GM19025 (cell line): ENCODE data around the gene HSPB1.
A peak's percentile ranks its signal among the peaks of the same experiment; 100 is the strongest.
"Not testable (repeated sequence)": the region's sequence is repeated elsewhere in the genome, so short reads cannot be mapped to it uniquely, and the experiment has no call there.

ENCODE experiments used
- ATAC-seq: cut with Tn5 transposase; IDR thresholded peaks from one replicate; pipeline ENCODE4 v1.9.1; 2021; ENCODE audit warnings: mild to moderate bottlenecking, low read depth, moderate library complexity; ENCODE audit not compliant: unreplicated experiment

The HSPB1 gene

DNA sequence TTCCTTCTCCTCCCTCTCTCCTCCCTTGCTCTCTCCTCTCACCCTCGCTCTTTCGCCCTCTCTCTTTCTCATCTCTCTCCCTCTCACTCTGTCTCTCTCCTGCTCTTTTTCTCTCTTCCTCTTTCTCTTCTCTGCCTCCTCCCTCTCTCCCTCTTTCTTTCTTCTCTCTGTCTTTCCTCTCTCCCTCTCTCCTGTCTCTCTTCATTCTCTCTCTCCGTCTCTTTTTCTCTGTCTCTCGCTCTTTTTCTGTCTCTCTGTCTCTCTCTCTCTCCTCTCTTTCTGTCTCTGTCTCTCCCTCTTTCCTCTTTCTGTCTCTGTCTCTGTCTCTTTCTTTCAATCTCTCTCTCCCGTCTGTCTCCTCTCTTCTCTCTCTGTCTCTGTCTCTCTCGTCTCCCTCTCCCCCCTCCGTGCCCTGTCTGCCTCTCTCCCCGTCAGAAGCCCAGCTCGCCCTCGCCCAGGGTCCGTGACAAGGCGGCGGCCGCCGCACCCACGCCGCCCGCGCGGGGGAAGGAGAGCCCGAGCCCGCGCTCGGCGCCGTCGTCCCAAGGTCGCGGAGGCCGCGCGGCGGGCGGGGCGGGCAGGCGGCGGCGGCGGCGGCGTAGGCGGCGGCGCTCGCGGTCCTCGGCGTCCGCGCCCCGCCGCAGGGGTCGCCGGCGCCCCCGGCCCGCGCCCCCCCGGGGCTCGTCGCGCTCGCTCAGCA, 21.3 kb upstream of the HSPB1 start:
- ATAC-seq: no peak

DNA sequence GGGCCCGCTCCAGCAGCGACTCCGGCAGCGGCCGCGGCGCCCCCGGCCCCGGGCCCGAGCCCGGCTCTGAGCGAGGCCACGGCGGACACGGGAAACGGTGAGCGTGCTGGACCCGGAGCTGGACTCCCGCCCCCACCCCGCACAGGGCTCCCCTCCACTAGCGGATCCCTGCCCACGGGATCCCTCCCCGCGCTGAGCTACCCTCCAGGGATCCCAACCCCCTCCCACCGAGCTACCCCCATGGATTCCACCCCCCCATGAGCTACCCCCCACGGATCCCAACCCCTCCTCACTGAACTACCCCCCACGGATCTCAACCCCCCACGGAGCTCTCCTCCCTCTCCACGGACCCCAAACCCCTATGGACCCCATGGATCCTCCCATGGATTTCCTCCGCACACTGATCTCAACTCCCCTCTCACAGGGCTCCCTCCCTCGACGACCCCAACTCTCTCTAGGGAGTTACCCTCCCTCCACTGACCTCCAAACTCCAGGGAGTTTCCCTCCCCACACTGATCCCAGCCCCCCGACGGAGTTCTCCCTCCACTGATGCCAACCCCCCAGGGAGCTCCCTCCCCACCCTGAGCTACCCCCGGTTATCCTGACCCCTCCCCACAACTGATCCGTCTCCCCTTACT, 20.6 kb upstream of the HSPB1 start:
- no peak for ATAC-seq

- ATAC-seq: no peak
These were observed 19.9 kb upstream of the HSPB1 start for GRCh38 chr7:76282344-76283253.

- ATAC-seq: no peak
These were observed 19.0 kb upstream of the HSPB1 start for GRCh38 chr7:76283254-76284159.

DNA sequence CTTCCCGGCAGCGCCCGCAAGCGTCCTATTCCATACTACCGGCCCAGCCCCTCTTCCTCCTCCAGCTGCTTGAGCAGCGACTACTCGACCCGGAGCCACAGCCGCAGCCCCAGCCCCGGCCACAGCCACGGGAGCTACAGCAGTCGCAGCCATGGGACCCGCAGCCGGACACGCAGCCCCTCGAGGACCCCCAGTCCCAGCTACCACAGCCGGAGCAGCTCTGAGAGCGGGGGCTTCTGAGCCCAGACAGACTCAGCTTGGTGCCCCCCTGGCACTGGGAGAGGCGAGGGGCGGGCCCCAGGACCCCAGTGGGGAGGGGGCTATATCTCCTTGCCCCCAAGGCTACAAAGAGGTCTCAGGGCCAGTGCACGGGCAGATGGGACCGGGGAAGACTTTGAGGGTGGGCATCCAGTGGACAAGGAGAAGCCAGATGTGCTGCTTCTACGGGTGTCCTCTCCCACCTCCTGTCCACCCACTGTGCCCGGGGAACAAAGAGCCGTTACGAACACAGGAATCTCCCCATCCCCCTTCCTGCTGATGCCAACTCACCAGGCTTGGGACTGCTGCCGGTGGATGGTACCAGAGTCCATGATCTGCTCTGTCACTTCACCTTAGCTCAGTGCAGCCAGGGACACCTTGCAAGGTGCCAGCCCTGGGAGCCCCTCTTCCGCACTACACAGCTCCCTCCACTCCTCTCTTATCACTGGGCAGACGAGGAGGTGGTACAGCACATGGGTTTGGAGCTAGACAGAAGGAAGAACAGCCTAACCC, 16.7 kb upstream of the HSPB1 start:
- ATAC-seq: no peak

DNA sequence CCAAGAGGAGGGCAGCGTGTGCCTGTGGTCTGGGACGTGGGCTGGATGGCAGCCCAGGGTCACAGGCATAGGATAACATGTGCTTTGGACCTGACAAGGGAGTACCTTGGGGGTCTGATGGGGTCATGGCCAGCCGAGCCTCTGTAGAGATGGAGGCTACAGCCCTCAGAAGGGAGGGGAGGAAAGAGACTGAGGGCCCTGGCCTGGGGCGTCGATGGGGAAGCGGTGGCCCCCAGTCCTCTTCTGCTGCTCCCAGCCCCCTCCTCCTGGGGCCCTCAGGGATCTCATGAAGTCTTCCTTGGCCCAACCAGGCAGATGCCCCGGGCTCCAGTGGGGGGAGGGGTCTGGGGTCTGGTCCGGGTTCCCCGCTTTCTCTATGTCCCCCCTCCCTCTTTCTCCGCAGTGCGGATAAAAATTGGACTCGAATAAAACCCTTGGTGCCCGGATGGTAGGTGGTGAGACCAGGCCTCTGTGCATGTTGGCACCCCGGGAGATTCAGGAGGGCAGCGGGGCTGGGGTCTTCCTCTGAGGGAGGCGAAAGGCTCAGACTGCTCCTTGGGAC, 15.6 kb upstream of the HSPB1 start:
- ATAC-seq: no peak

- not testable (repeated sequence) for ATAC-seq
These were observed 11.6 kb upstream of the HSPB1 start for GRCh38 chr7:76290847-76291350.

DNA sequence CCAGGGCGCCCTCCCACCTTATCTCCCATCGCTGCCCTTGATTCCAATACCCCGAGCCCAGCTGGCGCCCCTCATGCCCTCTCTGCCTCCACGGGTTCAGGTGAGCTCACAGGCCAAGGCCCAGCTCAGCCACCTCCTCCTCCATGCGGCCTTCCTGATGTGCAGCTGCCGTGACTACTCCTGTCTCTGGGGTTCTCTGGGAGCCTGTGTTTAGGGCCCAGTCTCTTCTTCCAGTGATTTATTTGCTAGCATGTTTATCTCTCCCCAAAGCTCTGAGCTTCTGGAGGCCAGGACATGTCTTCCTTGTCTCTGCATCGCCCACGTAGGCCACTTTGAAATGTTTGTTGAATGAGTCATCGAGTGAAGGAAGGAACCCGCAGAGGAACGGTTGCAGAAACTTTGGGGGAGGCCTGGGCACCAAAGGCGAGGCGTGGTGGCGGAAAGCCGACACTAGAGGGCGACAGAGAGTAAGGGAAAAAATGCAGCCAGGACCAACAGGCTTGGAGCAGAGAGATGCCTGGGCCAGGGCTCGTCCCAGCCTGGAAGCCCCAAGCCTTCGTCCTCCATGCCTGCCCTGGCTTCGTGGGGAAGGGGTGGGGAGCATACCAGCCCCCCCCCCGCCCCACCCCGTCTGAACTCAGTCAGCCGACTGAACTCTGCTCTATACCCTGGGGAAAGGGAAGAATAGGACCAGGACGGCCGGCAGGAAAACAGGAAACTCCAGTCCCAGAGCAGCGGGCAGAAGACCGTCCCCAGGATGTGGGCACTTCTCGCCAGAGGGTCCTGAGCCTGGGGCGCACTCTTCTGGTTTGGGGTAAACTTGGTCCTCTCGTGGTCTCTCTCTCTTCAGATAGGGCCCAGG, 10.9 kb upstream of the HSPB1 start:
- peak; percentile 80 for ATAC-seq

DNA sequence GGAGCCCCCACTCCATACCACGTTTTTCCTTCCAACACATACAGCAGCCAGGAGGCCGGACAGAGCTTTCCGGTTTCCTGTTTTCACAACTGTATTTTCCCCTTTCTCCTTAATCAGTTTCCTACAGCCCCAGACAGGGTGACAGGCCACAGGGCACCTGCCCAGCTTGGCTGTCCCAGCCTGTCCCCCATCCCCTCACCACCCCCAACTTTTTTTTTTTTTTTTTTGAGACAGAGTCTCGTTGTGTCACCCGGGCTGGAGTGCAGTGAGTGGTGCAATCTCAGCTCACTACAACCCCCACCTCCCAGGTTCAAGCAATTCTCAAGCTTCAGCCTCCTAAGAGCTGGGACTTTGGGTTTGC, 10.3 kb upstream of the HSPB1 start:
- no peak for ATAC-seq

- ATAC-seq: not testable (repeated sequence)
These were observed 9.6 kb upstream of the HSPB1 start for GRCh38 chr7:76292911-76293310.

DNA sequence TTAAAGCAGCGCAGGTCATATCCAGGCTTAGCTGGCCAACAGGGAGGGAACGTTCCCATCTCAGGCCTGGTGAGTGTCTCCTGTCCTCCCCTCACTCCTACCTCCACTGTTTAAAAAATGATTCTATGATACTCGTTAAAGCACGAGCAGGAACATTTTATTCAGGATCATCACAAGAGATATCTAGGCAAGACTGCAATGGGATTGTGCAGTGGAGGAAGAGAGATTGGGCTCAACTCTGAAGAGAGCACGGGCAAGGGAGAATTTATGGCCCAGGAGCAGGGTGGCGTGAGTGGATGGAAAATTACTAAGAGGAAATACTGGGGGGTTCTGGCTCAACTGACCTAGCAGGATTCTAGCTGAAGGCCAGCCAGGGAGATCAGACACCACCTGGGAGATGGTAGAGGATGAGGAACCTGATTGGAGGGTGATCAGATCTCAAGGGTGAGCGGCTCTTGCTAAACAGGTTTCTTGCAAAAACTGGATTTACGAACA, 9.0 kb upstream of the HSPB1 start:
- ATAC-seq: no peak

DNA sequence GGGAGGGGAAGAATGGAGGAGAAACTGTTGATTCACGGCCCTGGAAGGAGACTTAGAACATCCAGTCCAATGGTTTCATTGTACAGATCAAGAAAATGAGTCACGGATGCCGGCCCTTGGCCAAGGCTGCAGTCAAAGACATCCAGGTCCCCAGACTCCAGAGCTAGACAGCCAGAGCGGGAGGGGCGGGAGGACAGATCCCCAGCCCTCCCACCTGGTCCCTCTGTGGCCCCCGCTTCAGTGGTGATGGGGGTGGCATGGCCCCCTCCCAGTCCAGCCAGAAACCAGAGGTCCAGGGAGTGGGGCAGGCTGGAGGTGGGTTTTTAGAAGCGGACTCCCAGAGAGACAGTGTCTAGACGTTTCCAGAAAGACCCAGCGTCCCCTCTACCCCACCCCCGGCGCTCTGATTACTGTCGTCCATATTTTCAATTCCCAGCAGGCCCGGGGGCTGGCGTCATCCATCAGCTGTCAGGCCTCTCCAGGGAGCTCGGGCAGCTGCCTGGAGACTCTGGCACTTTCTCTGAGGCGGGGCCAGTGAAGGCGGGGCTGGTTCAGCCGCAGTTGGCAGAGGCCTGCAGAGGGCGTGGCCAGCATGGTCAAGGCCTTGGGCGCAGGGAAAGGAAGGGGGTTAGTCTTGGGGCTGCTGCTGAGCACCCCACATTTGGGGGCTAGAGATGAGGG, 8.0 kb upstream of the HSPB1 start:
- ATAC-seq: no peak

DNA sequence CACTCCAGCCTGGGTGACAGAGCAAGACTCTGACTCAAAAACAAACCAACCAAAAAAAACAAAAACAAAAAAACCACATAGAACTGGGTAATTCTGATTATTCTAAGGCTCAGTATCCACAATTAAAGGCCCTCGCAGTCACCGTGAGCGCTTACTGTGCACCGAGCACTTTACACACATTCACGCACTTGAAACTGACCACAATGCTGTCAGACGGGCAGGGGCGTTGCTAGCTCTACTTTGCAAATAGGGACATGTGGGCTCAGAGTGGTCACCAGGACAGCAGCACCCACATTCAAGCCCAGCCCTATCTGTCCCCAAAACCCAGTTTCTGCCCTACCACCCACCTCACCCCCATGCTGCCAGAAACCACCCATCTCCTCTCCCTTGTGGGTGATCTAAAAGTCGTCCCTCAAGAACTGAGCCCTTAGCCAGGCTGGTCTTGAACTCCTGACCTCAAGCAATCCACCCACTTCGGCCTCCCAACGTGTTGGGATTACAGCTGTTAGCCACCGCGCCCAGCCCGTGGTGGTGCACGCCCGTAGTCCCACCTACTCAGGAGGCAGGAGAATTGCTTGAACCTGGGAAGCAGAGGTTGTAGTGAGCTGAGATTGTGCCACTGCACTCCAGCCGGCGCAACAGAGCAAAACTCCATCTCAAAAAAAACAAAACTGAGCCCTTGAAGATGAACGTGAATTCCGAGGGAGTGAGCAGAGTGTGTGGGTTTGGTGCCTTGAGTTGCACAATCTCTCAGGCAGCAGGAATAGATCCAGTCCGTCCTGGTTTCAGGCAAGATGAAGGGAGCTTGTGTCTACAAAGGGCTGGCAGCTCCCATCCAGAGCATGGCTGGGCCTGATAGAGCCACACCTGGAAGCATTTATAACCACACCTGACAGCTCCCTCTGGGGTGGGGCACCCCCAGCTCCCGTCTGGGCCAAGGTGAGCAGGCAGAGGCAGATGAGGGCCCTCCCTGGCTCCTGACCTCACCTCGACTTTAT, 5.4 kb upstream of the HSPB1 start:
- no peak for ATAC-seq

GRCh38 chr7:76300166-76300731, 2.2 kb upstream of the HSPB1 start:
- ATAC-seq: no peak

DNA sequence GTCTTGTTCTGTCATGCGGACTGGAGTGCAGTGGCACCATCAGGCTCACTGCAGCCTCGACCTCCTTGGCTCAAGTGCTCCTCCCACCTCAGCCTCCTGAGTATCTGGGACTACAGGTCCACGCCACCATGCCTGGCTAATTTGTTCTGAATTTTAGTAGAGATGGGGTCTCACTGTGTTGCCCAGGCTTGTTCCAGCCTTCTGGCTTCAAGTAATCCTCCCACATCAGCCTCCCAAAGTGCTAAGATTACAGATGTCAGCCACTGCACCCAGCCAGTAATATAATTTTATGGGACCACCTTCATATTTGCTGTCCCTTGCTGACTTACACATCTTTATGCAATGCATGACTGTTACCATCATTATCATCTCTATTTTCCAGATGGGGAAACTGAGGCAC, 1.5 kb upstream of the HSPB1 start:
- ATAC-seq: no peak
